HL-60 (cell line): ENCODE measurements around the gene ABI3BP.

Experiments
- CTCF ChIP-seq: IDR thresholded peaks from one replicate; pipeline ENCODE4 v1.5.1; 2011; ENCODE audit warnings: low read length, control low read depth, inconsistent platforms; ENCODE audit not compliant: insufficient read depth
- POLR2AphosphoS5 ChIP-seq: IDR thresholded peaks from 2 replicates; pipeline ENCODE4 v1.6.1; 2012; ENCODE audit warnings: low read depth
- SPI1 ChIP-seq: IDR thresholded peaks from 2 replicates; pipeline ENCODE4 v1.6.1; 2012; ENCODE audit warnings: low read depth, mild to moderate bottlenecking, borderline replicate concordance

GRCh38 chr3:101011136-101011535, 17.9 kb upstream of the ABI3BP start:
- no peak for TF ChIP-seq CTCF
- no peak for TF ChIP-seq POLR2AphosphoS5
- TF ChIP-seq SPI1: no peak
